K562 (cell line): ENCODE results near the gene GRIPAP1.

ENCODE experiments used
- BCL6 ChIP-seq: fragments of 250-450 bp; sonication (Bioruptor Pico); IDR thresholded peaks from 2 replicates; pipeline ENCODE4 v1.4.0; 2020
- CHD1 ChIP-seq: fragments of 200-600 bp; sonication (generic); IDR thresholded peaks from one replicate; pipeline ENCODE4 v1.6.1; 2012; ENCODE audit warnings: mild to moderate bottlenecking, moderate library complexity, low read length, inconsistent platforms
- CTCF ChIP-seq, 3 experiments: IDR thresholded peaks in 2 of 3; conservative IDR thresholded peaks in 1 of 3; 2 replicates each; pipeline ENCODE4 v1.5.1; 2011 to 2012; ENCODE audit warnings: low read length in 3 of 3, mild to moderate bottlenecking in 3 of 3, control low read depth in 2 of 3, improper control_type of control experiment in 1 of 3, inconsistent platforms in 1 of 3, low read depth in 1 of 3, mixed read lengths in 1 of 3, moderate library complexity in 1 of 3; ENCODE audit not compliant: insufficient read depth in 2 of 3
- ELK1 ChIP-seq: sonication (generic); formaldehyde crosslinking; IDR thresholded peaks from 2 replicates; pipeline ENCODE4 v1.8.1; 2022; ENCODE audit warnings: missing genetic modification reagents
- ELK3 ChIP-seq: fragments of 450-650 bp; formaldehyde crosslinking; IDR thresholded peaks from 2 replicates; pipeline ENCODE4 v1.4.0; 2020; ENCODE audit warnings: mild to moderate bottlenecking
- FOSL1 ChIP-seq: fragments of 200-800 bp; sonication (Bioruptor generic); conservative IDR thresholded peaks from 2 replicates; pipeline ENCODE4 v1.6.1; 2016; ENCODE audit warnings: missing genetic modification characterization, missing compliant biosample characterization
- HLTF ChIP-seq: fragments of 450-650 bp; IDR thresholded peaks from 2 replicates; pipeline ENCODE4 v1.6.1; 2016
- MAX ChIP-seq: sonication (generic); formaldehyde crosslinking; IDR thresholded peaks from 2 replicates; pipeline ENCODE4 v1.9.0; 2022; ENCODE audit warnings: mild to moderate bottlenecking, missing genetic modification reagents
- POLR2A ChIP-seq: fragments of 450-650 bp; conservative IDR thresholded peaks from 2 replicates; pipeline ENCODE4 v1.6.1; 2016
- PURB ChIP-seq: sonication (generic); formaldehyde crosslinking; IDR thresholded peaks from 2 replicates; pipeline ENCODE4 v1.9.0; 2021; ENCODE audit warnings: low read depth, mild to moderate bottlenecking, missing genetic modification reagents
- SIX5 ChIP-seq, 2 experiments: IDR thresholded peaks; 2 replicates each; pipeline ENCODE4 v1.6.1; 2011; ENCODE audit warnings: low read length in 2 of 2, borderline replicate concordance in 1 of 2, low read depth in 1 of 2, mild to moderate bottlenecking in 1 of 2, moderate library complexity in 1 of 2; ENCODE audit not compliant: insufficient read depth in 1 of 2
- TGIF2 ChIP-seq: sonication (generic); formaldehyde crosslinking; IDR thresholded peaks from 2 replicates; pipeline ENCODE4 v1.8.1; 2022; ENCODE audit warnings: mild to moderate bottlenecking, missing genetic modification reagents, moderate library complexity
- U2AF1 ChIP-seq: fragments of 200-400 bp; formaldehyde crosslinking; optimal IDR thresholded peaks from 2 replicates; pipeline ENCODE3; 2017; ENCODE audit warnings: mild to moderate bottlenecking, low read depth, low read length, moderate library complexity

- no peak for TF ChIP-seq BCL6 (CRISPR knock-in tag)
- TF ChIP-seq U2AF1, result no peak
- TF ChIP-seq CHD1, result no peak
- TF ChIP-seq POLR2A, result no peak
- TF ChIP-seq TGIF2 (CRISPR knock-in tag), result no peak
- no peak for TF ChIP-seq PURB (CRISPR knock-in tag)
- TF ChIP-seq SIX5 (IDR thresholded peaks at IDR 0.05; ENCODE audit: borderline replicate concordance in 1 of 2, insufficient read depth in 1 of 2, low read depth in 1 of 2, low read length in 2 of 2), result no peak
- no peak for TF ChIP-seq ELK3 (CRISPR knock-in tag)
- TF ChIP-seq ELK1 (CRISPR knock-in tag), result no peak
- TF ChIP-seq HLTF, result no peak
- TF ChIP-seq MAX (CRISPR knock-in tag), result no peak
- TF ChIP-seq CTCF (IDR thresholded peaks at IDR 0.05 in 2 of 3, conservative IDR thresholded peaks at IDR 0.05 in 1 of 3; ENCODE audit: insufficient read depth in 2 of 3, low read depth in 1 of 3, low read length in 3 of 3), result no peak
- no peak for TF ChIP-seq FOSL1 (tag)
Observed at GRCh38 chrX:48974033-48974432, 28.0 kb downstream of the GRIPAP1 start.
